Middle frontal gyrus (tissue), 1 donor: ENCODE results near the gene ARHGEF1.
"Not testable (repeated sequence)": the region's sequence is repeated elsewhere in the genome, so short reads cannot be mapped to it uniquely, and the experiment has no call there.

Source experiments
- DNase-seq: peaks from one replicate; pipeline ENCODE4 v3.0.0-alpha.2; 2015; ENCODE audit warnings: low spot score; ENCODE audit errors: extremely low spot score

Gene ARHGEF1

GRCh38 chr19:41930926-41931592 lies 48.1 kb downstream of the ARHGEF1 start:
- DNase-seq, result no peak

DNA sequence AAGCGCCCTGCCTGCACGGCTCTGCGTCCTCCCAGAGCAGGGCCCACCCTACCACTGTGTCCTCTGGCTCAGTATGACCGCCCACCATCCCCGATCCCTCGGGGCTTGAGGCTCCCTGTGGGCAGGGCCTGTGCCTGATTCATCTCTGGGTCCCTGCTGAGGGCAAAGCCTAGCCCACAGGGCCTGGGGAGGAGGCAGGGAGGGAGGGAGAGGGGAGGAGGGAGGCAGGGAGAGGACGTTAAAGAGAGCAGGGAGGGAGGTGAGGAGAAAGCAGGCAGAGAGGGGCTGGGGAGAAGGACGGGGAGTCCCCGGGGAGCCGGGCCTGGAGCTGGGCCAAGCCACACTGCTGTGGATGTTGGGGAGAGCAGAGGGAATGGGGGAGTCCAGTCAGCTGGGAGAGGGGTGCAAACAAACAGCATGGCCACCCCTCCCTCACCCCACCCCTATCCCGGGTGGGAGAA lies 49.3 kb downstream of the ARHGEF1 start:
- DNase-seq, result no peak

DNA sequence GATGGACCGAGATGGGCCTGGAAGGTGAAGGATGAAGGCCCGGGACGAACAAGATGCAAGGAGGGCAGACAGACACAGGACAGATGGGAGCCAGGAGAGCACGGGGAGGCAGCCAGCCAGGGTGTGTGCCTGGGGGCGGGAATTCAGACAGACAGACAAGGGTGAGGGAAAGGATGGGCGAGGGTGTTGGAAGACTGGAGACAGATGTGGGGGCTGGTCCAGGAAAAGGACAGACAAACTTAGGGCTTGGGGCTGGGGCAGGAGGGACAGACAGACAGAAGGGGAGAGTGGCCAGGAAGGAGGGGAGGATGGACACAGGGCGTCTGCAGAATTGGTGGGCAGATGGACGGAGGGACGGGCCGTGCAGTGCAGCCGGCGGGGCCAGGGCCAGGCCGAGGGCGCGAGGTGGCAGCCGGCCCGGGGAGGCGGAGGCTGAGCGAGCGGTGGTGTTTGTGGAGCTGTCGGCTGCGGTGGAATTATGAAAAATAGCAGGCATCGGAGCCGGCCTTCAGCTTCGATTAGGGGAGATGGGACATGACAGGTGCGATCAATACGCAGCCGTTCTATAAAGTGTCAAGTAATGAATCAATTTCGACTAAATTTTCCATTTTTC lies 49.8 kb downstream of the ARHGEF1 start:
- no peak for DNase-seq

GRCh38 chr19:41933693-41934426 lies 50.9 kb downstream of the ARHGEF1 start:
- DNase-seq, result no peak

GRCh38 chr19:41934849-41935374 lies 51.9 kb downstream of the ARHGEF1 start:
- DNase-seq, result no peak

DNA sequence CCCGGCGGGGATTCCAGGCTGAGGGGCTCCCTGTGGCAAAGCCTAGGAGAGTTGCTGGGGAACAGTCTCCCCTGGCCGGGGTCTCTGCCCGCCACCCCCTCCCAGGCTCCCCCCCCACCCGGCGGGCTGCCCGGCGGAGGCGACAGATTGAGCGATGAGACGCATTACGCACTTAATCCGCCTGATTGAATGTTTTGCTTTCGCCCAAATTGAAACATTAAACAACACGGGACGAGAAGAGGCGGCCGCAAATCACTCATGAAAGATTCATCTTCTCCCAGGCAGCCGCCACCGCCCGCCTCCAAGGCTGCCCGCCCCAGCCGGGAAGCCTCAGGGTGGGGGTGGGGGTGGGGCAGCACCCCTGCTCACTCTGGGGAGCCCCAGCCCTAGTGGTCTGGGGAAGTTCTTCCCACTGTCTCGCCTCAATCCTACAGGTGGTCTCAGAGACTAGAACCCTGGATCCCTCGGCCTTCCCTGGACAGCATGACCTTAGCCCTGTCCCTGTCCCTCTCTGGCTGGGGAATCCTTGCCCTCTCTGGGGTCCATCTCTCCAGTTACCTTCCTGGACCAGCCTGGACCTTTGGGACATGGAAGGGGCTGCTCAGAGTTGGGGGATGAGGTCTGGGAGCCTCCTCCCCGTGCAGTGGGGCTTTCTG lies 52.9 kb downstream of the ARHGEF1 start:
- no peak for DNase-seq

DNA sequence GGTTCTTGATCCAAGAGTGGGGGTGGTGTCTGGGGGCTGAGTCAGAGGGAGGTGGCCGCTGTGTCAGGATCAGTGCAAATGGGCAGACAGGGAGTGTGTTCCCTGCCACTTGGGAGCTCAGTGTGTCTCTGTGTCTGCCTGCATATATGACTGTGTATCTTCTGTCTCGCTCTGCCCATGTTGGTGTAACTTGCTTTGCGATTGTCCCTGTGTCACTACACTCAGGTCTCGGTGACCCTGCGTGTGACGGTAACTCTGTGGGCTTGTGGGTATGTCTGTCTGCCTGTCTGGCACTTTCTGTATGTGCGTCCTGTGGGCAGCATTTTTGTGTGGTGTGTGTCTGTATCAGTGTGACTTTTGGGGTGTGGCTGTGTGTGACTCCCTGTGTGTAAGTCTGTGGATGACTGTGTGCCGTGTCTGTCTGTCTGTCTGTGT lies 53.4 kb downstream of the ARHGEF1 start:
- no peak for DNase-seq

GRCh38 chr19:41936961-41937360 lies 54.0 kb downstream of the ARHGEF1 start:
- DNase-seq, result no peak

GRCh38 chr19:41937525-41938468 lies 54.8 kb downstream of the ARHGEF1 start:
- DNase-seq, result no peak

DNA sequence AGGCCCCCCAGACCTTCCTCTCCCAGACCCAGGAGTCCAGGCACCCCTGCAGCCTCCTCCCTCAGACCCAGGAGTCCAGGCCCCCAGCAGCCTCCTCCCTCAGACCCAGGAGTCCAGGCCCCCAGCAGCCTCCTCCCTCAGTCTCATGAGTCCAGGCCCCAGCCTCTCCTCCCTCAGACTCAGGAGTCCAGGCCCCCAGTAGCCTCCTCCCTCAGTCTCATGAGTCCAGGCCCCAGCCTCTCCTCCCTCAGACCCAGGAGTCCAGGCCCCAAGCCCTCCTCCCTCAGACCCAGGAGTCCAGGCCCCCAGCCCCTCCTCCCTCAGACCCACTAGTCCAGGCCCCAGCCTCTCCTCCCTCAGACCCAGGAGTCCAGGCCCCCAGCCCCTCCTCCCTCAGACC lies 56.2 kb downstream of the ARHGEF1 start:
- not testable (repeated sequence) for DNase-seq

GRCh38 chr19:41939861-41940730 lies 57.1 kb downstream of the ARHGEF1 start:
- DNase-seq, result no peak

- no peak for DNase-seq
Observed at GRCh38 chr19:41940731-41941409, 57.9 kb downstream of the ARHGEF1 start.

GRCh38 chr19:41941410-41942202 lies 58.6 kb downstream of the ARHGEF1 start:
- DNase-seq, result no peak

DNA sequence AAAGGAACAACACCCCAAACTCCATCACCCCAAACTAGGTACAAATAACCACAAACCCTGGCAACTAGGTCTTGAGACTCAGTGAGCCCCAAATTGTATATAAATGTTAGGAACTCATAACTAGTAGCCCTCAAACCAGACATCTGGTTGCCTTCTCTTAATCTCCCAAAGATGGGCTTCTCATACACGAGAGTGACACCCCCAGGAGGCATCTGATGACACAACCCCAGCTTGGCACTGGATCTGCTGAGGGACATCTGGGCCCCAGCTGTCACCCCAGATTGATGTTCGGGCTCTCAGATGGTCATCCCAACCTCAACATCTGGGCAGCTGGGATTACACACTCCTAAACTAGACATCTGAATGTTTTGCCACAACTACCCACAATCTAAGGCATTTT lies 61.4 kb downstream of the ARHGEF1 start:
- no peak for DNase-seq

- DNase-seq, result no peak
Observed at GRCh38 chr19:41945135-41945766, 62.3 kb downstream of the ARHGEF1 start.

DNA sequence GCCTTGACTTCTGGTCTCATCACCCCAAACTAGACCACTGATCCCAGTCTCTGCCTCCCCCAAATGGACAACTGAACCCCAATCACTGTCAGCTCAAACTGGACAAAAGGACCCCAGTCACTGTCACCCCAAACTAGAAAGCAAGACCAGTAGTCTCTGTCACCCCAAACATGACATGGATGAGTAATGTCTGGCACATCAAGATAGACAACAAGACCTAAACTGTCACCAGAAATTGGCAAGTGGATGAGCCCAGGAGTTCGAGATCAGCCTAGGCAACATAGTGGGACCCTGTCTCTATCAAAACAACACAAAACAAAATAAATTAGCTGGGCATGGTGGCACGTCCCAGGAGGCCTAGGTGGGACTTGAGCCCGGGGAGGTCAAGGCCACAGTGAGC lies 64.1 kb downstream of the ARHGEF1 start:
- no peak for DNase-seq

DNA sequence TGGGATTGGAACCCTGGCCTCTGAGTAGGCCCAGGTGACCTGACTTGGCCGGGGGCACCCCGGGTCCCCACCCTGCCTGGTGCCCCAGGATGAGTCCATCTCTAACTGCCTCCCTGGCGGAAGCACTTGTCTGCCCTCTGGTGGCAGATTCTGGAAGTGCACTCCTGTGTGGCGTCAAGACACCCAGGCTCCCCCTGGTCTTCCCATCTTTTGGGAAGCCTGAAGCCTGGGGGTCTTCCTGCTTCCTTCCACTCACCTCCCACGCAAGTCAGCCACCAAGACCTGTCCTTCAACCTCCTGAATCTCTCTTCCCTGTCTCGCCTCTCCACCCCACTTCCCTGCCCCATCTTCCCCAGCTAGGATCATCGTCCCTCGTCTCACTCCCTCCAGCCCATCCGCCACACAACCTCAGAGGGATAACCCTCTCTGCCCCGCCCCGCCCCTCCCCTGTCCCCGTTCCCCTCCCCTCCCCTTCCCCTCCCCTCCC lies 68.7 kb downstream of the ARHGEF1 start:
- peak; percentile 17 for DNase-seq

- no peak for DNase-seq
Observed at GRCh38 chr19:41955521-41955920, 72.5 kb downstream of the ARHGEF1 start.
